ENCODE data around the gene REG3G. TPM values are rescaled to one million over a fixed set of nuclear protein-coding genes. Genes with fewer than 3 reads are reported as not detected.
A peak's percentile ranks its signal among the peaks of the same experiment; 100 is the strongest.
"Not testable (repeated sequence)": the region's sequence is repeated elsewhere in the genome, so short reads cannot be mapped to it uniquely, and the experiment has no call there.

REG3G gene
- total RNA-seq, 1 donor from 2014 or later: not detected

GRCh38 chr2:79009388-79009787 is 16.1 kb upstream of the REG3G start:
- intact Hi-C loops (cut with DNase I): no loop called here
- DNase-seq: no peak

GRCh38 chr2:79011496-79011895 is 14.0 kb upstream of the REG3G start:
- ATAC-seq (ENCODE audit: poor library complexity) (no peak), DNase-seq (no peak)
- intact Hi-C loops (cut with DNase I): no loop called here

More at GRCh38 chr2:79009388-79009787, 16.1 kb upstream of the REG3G start:
- no peak for ATAC-seq (ENCODE audit: poor library complexity)

- intact Hi-C loops (cut with DNase I): no loop called here
- DNase-seq (no peak), ATAC-seq (ENCODE audit: poor library complexity) (no peak)
Measured at GRCh38 chr2:79013629-79014028, 11.9 kb upstream of the REG3G start.

GRCh38 chr2:79016342-79016741 is 9.2 kb upstream of the REG3G start:
- ATAC-seq (ENCODE audit: poor library complexity) (no peak), DNase-seq (no peak)
- intact Hi-C loops (cut with DNase I): no loop called here

- ATAC-seq (ENCODE audit: poor library complexity): no peak
- DNase-seq: no peak
- intact Hi-C loops (cut with DNase I): no loop called here
Measured at GRCh38 chr2:79026061-79026460, 559 bp downstream of the REG3G start.

- intact Hi-C loops (cut with DNase I): no loop called here
- DNase-seq (no peak), ATAC-seq (ENCODE audit: poor library complexity) (no peak)
Measured at GRCh38 chr2:79039944-79040343, 14.4 kb downstream of the REG3G start.

- DNase-seq: no peak
- intact Hi-C loops (cut with DNase I): no loop called here
- ATAC-seq (ENCODE audit: poor library complexity): no peak
Measured at GRCh38 chr2:79041032-79041448, 15.5 kb downstream of the REG3G start.

- DNase-seq: peak; percentile 51
- ATAC-seq (ENCODE audit: poor library complexity); intact Hi-C loops (cut with DNase I): not testable (repeated sequence)
Measured at GRCh38 chr2:79053486-79053885, 28.0 kb downstream of the REG3G start.

GRCh38 chr2:79054769-79055168 is 29.3 kb downstream of the REG3G start:
- DNase-seq; intact Hi-C loops (cut with DNase I); ATAC-seq (ENCODE audit: poor library complexity): not testable (repeated sequence)

GRCh38 chr2:79065201-79065600 is 39.7 kb downstream of the REG3G start:
- DNase-seq (no peak), ATAC-seq (ENCODE audit: poor library complexity) (no peak)
- intact Hi-C loops (cut with DNase I): no loop called here

GRCh38 chr2:79071078-79071477 is 45.6 kb downstream of the REG3G start:
- intact Hi-C loops (cut with DNase I): no loop called here
- DNase-seq: no peak
- no peak for ATAC-seq (ENCODE audit: poor library complexity)

Other genes starting within 250 kb of the REG3G start
- not detected for gene REG1B, start 62.3 kb downstream of the REG3G start, total RNA-seq
- not detected for gene REG1A, start 94.8 kb downstream of the REG3G start, total RNA-seq
- gene REG3A, start 134.1 kb downstream of the REG3G start, total RNA-seq: not detected